ENCODE results near the gene GNAO1. TPM values are rescaled to one million over a fixed set of nuclear protein-coding genes. Genes with fewer than 3 reads are reported as not detected.

GNAO1 gene
- polyA plus RNA-seq, 3 donors = 1.1 to 5.4 (median 1.4) TPM

GRCh38 chr16:56298116-56298515 lies 106.8 kb downstream of the GNAO1 start:
- WGBS, 3 donors = 57 to 80% (median 70%) methylated on average over 8 of the region's 8 CpGs
- H3K27ac ChIP-seq (ENCODE audit: low read depth, low read length) = no peak overlapping the region

DNA sequence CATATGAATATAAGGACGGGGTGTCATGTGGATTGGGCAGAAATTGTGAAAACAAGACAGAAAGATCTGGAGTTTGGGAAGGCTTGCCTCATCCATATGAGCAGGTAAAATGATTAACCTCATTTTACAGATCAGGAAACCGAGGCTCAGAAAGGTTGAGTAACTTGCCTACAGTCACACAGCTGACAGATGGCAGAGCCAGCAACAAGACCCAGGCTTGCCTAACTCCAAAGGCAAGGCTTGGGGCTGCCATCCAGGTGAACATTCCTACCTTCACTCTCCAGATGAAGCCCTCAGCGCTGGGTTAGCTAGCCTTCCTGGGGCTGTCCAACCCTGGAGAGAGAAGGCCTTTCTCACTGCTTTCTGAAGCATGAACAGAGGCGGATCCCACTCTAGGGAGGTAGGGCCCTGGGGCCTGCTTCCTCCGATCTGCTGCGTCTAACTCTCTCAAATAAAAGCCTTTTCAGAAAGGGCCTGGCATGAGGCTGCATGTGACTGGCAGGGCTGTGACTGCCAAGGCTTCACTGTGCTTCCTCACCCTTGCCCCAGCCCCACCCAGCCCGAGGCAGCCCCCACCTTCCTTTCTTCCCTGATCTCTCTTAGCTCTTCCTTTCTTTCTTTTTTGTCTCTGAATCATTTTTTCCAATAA lies 107.8 kb downstream of the GNAO1 start:
- no peak overlapping the region for H3K27ac ChIP-seq (ENCODE audit: low read depth, low read length)

GRCh38 chr16:56300242-56300623 lies 108.9 kb downstream of the GNAO1 start:
- no peak overlapping the region for H3K27ac ChIP-seq (ENCODE audit: low read depth, low read length)
- 62 to 92% (median 91%) methylated on average over 4 of the region's 4 CpGs for WGBS, 3 donors

More for the DNA sequence above, 107.8 kb downstream of the GNAO1 start:
- WGBS, 3 donors = 61 to 70% (median 64%) methylated on average over 7 of the region's 7 CpGs

DNA sequence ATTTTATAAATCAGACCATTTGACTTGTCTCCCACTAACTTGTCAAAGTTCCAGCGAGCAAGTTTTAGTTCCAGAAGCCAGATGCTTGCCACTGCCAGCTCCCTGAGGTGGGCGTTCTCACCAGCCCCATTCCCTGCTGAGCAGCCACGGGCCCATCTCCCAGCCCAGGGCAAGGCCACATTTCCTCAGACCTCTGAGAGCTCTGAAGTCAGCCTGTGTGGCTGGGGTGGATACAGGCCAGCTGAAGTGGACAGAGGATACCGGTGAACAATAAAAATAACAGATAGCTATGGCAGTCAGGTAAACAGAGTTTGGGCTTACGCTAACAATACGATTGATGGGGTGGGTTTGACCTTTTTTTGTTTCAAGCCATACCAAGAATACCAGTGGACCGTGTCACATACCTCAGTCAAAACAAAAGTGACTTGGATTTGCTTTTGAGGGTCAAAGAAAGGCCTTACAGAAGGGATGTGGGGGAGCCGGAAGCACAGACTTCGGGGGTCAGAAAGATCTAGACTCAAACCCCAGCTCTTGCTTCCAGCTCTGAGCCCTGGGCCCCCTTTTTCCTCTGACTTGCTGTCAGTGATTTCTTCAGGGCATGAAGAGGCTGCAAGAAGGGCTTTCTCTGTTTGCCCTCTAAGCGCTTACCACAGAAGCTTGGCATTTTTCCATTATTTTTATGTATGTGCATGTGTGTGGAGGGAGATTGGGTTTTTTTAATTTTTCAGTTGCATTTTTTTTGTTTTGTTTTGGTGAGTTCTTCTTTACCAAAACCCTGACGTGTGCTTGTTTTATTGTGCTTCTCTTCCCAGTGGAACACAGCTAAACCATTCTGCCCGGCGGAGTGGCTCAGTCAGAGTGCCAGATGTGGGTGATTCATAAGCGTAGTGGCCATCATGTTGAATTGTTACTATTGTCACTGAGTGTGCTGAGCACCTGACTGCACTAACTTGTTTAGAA lies 109.9 kb downstream of the GNAO1 start:
- 66 to 73% (median 68%) methylated on average over 14 of the region's 14 CpGs for WGBS, 3 donors
- H3K27ac ChIP-seq (ENCODE audit: low read depth, low read length) = no peak overlapping the region

DNA sequence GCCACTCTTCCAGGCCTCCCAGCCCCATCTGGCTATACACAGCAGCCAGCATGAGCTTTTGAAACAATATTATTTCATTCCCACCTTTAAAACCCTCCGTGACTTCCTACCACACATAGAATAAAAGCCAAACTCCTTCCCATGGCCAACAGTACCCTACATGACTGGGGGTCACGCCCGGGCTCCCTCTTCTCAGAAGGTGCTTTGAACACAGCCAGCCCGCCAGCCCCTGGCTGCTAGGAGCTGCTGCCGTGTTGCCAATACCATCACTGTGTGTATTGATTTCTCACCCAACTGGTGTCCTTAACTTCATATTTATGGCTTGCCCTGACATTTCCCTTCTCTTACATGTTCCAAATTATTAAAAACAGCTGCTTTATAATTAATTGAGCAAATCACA lies 111.2 kb downstream of the GNAO1 start:
- no peak overlapping the region for H3K27ac ChIP-seq (ENCODE audit: low read depth, low read length)
- WGBS, 3 donors = 59 to 95% (median 90%) methylated on average over 5 of the region's 5 CpGs

GRCh38 chr16:56303066-56303715 lies 111.9 kb downstream of the GNAO1 start:
- no peak overlapping the region for H3K27ac ChIP-seq (ENCODE audit: low read depth, low read length)
- WGBS, 3 donors = 77 to 95% (median 94%) methylated on average over 13 of the region's 13 CpGs

GRCh38 chr16:56303880-56304279 lies 112.6 kb downstream of the GNAO1 start:
- no peak overlapping the region for H3K27ac ChIP-seq (ENCODE audit: low read depth, low read length)
- WGBS, 3 donors = 70 to 95% (median 94%) methylated on average over 6 of the region's 6 CpGs

DNA sequence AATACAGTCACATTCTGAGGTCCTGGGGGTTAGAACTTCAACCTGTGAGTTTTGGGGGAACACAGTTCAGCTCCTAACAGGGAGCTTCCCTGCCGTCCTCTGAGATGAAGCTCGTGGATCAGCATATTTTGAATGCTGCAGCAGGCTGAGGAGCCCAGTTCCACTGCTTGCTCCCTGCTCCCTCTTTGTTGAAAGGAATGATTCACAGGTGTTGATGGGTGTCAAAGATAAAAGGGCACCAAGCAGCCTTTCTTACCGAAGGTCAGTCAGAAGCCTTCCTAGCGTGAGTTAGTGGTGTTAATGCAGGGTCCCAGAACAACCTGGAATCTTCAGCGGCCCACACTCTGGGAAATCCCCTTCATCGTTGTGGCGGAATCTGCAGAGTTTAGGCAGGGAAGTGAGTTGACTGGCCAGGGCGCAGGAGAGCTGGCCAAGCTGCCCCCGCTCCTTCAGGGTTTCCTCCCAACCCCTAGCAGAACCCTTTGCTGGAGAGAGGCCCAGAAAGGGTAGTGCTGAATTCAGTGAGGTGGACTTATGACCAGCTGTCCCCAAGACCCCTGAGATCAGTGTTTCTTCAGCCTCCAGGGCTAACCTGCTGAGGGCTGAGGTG lies 114.8 kb downstream of the GNAO1 start:
- WGBS, 3 donors = 43 to 70% (median 64%) methylated on average over 9 of the region's 9 CpGs
- no peak overlapping the region for H3K27ac ChIP-seq (ENCODE audit: low read depth, low read length)

- H3K27ac ChIP-seq (ENCODE audit: low read depth, low read length) = no peak overlapping the region
- WGBS, 3 donors = 67 to 85% (median 84%) methylated on average over 16 of the region's 16 CpGs
Observed at GRCh38 chr16:56306690-56307533, 115.6 kb downstream of the GNAO1 start.

- no peak overlapping the region for H3K27ac ChIP-seq (ENCODE audit: low read depth, low read length)
- WGBS, 3 donors = 91 to 97% (median 91%) methylated on average over 2 of the region's 2 CpGs
Observed at GRCh38 chr16:56307534-56307873, 116.2 kb downstream of the GNAO1 start.

DNA sequence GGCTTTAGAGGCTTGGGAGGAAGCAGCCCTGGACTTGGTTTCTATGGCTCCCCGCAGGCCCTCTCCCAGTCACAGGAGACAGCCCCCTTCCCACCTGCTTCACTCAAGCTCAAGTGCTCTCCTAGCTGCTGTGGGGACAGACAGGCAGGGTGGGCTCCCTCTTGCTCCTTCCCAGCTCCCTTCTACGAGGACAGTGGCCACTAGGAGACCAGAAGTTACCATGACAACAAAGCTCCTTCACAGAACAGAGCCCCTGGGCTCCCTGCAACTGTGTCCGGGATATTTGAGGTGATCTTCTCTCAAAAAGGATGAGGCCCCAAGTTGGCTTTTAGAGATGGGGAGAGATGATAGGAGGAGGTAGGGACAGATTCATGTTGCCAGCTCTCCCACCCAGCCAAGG lies 117.7 kb downstream of the GNAO1 start:
- 70 to 88% (median 85%) methylated on average over 3 of the region's 3 CpGs for WGBS, 3 donors
- no peak overlapping the region for H3K27ac ChIP-seq (ENCODE audit: low read depth, low read length)

DNA sequence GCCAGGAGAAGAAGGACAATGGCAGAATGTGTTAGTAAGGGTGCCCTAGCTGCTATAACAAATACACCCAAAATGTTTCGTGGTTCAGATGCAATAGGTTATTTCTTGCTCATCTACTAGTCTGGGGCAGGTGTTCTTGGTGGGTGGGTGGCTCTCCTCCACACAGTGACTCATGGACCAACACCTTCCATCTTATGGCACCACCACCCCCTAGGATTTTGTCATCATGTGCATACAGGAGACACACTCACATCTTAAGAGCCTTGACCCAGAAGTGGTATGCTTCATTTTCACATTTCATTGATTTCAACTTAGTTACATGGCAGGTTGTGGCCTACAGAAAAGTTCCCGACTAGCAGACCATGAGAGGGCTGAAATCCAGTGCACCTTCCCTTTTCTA lies 119.4 kb downstream of the GNAO1 start:
- 68 to 94% (median 93%) methylated on average over 2 of the region's 2 CpGs for WGBS, 3 donors
- H3K27ac ChIP-seq (ENCODE audit: low read depth, low read length) = no peak overlapping the region

GRCh38 chr16:56311208-56312027 lies 120.1 kb downstream of the GNAO1 start:
- no peak overlapping the region for H3K27ac ChIP-seq (ENCODE audit: low read depth, low read length)
- 79 to 89% (median 87%) methylated on average over 13 of the region's 13 CpGs for WGBS, 3 donors

- 50 to 81% (median 59%) methylated on average over 11 of the region's 11 CpGs for WGBS, 3 donors
- no peak overlapping the region for H3K27ac ChIP-seq (ENCODE audit: low read depth, low read length)
Observed at GRCh38 chr16:56312028-56312300, 120.7 kb downstream of the GNAO1 start.

- 85 to 95% (median 93%) methylated on average over 7 of the region's 7 CpGs for WGBS, 3 donors
- H3K27ac ChIP-seq (ENCODE audit: low read depth, low read length) = no peak overlapping the region
Observed at GRCh38 chr16:56312556-56312955, 121.3 kb downstream of the GNAO1 start.

DNA sequence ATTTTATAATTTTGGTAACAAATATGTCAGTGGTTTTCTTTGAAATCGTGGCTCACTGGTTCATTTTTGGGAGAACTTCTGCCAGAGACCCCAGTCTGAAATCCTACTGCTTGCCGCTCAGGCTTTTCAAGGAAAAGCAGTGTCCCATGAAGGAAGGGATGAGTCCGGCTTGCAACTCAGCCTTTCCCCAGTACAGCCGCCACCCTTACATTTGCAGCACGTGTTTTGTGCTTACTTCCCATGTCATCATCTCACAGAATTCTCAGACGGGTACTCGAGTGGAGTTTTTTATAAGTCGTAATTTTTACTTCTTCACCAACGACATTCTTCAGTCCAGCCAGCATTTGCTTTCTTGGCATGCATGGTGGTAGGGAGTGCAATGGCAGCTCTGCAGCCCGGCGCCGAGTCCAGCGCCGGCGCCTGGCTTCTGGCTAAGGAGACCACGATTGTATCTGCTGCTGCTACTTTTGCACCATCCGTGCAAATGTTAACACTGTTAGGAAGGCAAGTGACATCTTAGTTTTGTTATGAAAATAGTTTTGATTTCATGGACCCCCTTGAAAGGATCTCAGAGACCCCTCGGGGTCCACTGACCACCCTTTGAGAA lies 123.1 kb downstream of the GNAO1 start:
- 77 to 91% (median 88%) methylated on average over 18 of the region's 18 CpGs for WGBS, 3 donors
- no peak overlapping the region for H3K27ac ChIP-seq (ENCODE audit: low read depth, low read length)

DNA sequence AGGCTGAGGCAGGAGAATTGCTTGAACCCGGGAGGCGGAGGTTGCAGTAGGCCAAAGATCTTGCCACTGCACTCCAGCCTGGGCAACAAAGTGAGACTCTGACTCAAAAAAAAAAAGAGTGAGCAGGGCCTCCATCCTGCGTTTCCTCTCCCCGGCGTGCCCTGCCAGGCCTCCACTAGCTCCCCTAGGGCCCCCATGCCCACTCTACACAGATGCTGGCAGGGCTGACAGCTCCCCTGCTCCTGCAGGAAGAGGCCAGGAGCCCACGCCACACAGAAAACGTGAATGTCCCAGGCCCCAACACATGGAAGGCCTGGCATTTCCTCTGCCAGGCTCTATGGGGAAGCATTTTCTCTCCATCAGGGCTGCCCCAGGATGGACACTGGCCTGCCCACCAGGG lies 124.7 kb downstream of the GNAO1 start:
- H3K27ac ChIP-seq (ENCODE audit: low read depth, low read length) = no peak overlapping the region

More for the DNA sequence above, 124.7 kb downstream of the GNAO1 start:
- WGBS, 3 donors = 80 to 90% (median 86%) methylated on average over 7 of the region's 7 CpGs

Measured in adipose tissue (tissue), 3 donors.